CD4-positive, alpha-beta T cell (primary cell): ENCODE data around the gene CDR2. TPM values are rescaled to one million over a fixed set of nuclear protein-coding genes. Genes with fewer than 3 reads are reported as not detected.
"Not testable (repeated sequence)": the region's sequence is repeated elsewhere in the genome, so short reads cannot be mapped to it uniquely, and the experiment has no call there.

Source experiments
- ATAC-seq: fragments of 200-7000 bp; cut with Tn5 transposase; one replicate; pipeline ENCODE4 v1.10.0; 2022; ENCODE audit warnings: mild to moderate bottlenecking; ENCODE audit not compliant: poor library complexity
- CTCF ChIA-PET: fragments of 350-600 bp; sonication (Branson Sonifier 250); formaldehyde crosslinking; loops from one replicate; lab custom pipeline; 2021; ENCODE audit warnings: antibody characterized with exemption, inconsistent platforms; lab: Charles Lee
- POLR2A ChIA-PET: fragments of 350-600 bp; sonication (Branson Sonifier 250); formaldehyde crosslinking; loops from one replicate; lab custom pipeline; 2021; ENCODE audit warnings: antibody characterized with exemption, inconsistent platforms; lab: Charles Lee
- DNase-seq, 14 experiments: peaks; one replicate each; pipeline ENCODE4 v3.0.0-alpha.2; 2013 to 2020; ENCODE audit warnings: mixed read lengths in 2 of 14
- H3K27ac ChIP-seq, 2 donors: one replicate each; pipeline versions ENCODE4 v1.5.1 to v1.7.0; 2013; ENCODE audit warnings: low read length in 2 of 2, low read depth in 1 of 2, mild to moderate bottlenecking in 1 of 2
- H3K27me3 ChIP-seq, 2 experiments: 1 replicate in 1 of 2; 2 replicates in 1 of 2; pipeline versions ENCODE4 v1.6.1 to v1.7.0; 2013; ENCODE audit warnings: low read length in 2 of 2, control low read depth in 1 of 2, mild to moderate bottlenecking in 1 of 2, moderate library complexity in 1 of 2; ENCODE audit not compliant: insufficient read depth in 2 of 2, control insufficient read depth in 1 of 2
- H3K36me3 ChIP-seq: one replicate; pipeline ENCODE4 v1.6.1; 2013; ENCODE audit warnings: low read length, control low read depth; ENCODE audit not compliant: insufficient read depth
- H3K4me1 ChIP-seq: one replicate; pipeline ENCODE4 v1.6.1; 2013; ENCODE audit warnings: low read length, control low read depth; ENCODE audit not compliant: insufficient read depth
- H3K4me3 ChIP-seq: one replicate; pipeline ENCODE4 v1.5.1; 2013; ENCODE audit warnings: mild to moderate bottlenecking, low read length, moderate library complexity
- H3K9me3 ChIP-seq, 2 experiments: 1 replicate in 1 of 2; 2 replicates in 1 of 2; pipeline versions ENCODE4 v1.6.1 to v1.7.0; 2013; ENCODE audit warnings: low read length in 2 of 2, mild to moderate bottlenecking in 2 of 2, control low read depth in 1 of 2, moderate library complexity in 1 of 2; ENCODE audit not compliant: control insufficient read depth in 1 of 2, insufficient read depth in 1 of 2
- H3K27ac Mint-ChIP-seq: one replicate; pipeline ENCODE4 v1.8.0; 2020; ENCODE audit warnings: mixed read lengths
- H3K27me3 Mint-ChIP-seq: one replicate; pipeline ENCODE4 v1.8.0; 2021; ENCODE audit warnings: mixed read lengths
- H3K36me3 Mint-ChIP-seq: one replicate; pipeline ENCODE4 v1.8.0; 2021; ENCODE audit warnings: low read depth, mixed read lengths
- H3K4me1 Mint-ChIP-seq: one replicate; pipeline ENCODE4 v1.8.0; 2021; ENCODE audit warnings: low read depth, mixed read lengths
- H3K4me3 Mint-ChIP-seq: one replicate; pipeline ENCODE4 v1.8.0; 2020; ENCODE audit warnings: mild to moderate bottlenecking, mixed read lengths
- H3K9me3 Mint-ChIP-seq: one replicate; pipeline ENCODE4 v1.8.0; 2020; ENCODE audit warnings: mixed read lengths
- CTCF ChIP-seq: fragments of 200-600 bp; IDR thresholded peaks from one replicate; pipeline ENCODE4 v1.8.0; 2022; ENCODE audit warnings: antibody characterized with exemption, mild to moderate bottlenecking
- intact Hi-C, 2 experiments: fragments of 100-400 bp; cut with DNase I in 1 of 2; cut with micrococcal nuclease in 1 of 2; formaldehyde crosslinking; loops; one replicate each; pipeline versions ENCODE4 v1.15.1 to v1.9.0; 2023 to 2025; cut with DNase I, micrococcal nuclease
- total RNA-seq, 174 experiments: library from RNA in 2 of 174; stranded (reverse) in 2 of 174; gene quantifications; one replicate each; pipeline ENCODE4 v1.2.3 and lab custom pipeline; 2021 to 2026

The CDR2 gene
- total RNA-seq, 2 experiments from 2014 or later: 104 to 113 TPM

DNA sequence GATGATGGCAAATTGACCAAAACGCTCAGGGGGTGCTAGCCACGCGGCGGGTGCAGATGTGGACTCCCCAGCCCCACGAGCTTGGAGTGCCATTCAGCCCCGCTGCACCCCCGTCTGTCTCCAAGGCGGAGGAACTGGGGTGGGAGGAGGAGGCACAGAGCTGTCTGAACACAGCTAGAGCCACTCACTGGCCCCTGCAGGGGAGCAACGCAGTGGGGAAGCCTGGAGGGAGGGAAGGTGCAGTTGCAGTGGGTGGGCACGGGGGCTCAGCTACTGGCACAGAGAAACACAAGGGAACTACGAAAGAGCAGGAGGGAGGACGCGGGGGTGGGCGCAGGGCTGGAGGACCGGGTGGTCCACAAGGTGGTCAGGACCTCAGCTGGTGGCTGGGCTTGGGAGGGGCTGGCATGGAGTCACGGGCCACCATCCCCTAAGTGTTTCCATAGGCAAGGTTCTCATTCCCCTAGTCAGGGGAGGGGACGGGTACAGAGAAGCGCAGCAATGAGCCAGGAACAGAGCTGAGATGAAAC lies 46.3 kb upstream of the CDR2 start:
- H3K27ac Mint-ChIP-seq: no peak overlapping the region
- DNase-seq (no peak), ATAC-seq (no peak)
- peaks cover 5% of the 10 kb centered on the region for H3K4me1 Mint-ChIP-seq
- POLR2A ChIA-PET: no interaction called here
- H3K27me3 Mint-ChIP-seq: no peaks in the 10 kb centered on the region
- peaks cover 58% of the 10 kb centered on the region for H3K36me3 Mint-ChIP-seq
- H3K9me3 ChIP-seq: no peaks in the 10 kb centered on the region
- no peaks in the 10 kb centered on the region for H3K27me3 ChIP-seq
- H3K4me3 Mint-ChIP-seq: no peak overlapping the region
- CTCF ChIA-PET: no interaction called here
- H3K36me3 ChIP-seq: peaks cover 9% of the 10 kb centered on the region
- TF ChIP-seq CTCF: no peak
- intact Hi-C loops: loop anchor here in 1 of 2 experiments (5.0 to 10.0 kb wide), 2 partner anchors 46 to 93 kb away; partner anchors contain the start of gene CDR2
- no peak overlapping the region for H3K27ac ChIP-seq
- H3K4me3 ChIP-seq: no peak overlapping the region
- no peaks in the 10 kb centered on the region for H3K4me1 ChIP-seq
- no peaks in the 10 kb centered on the region for H3K9me3 Mint-ChIP-seq

GRCh38 chr16:22419908-22420307 lies 45.5 kb upstream of the CDR2 start:
- ATAC-seq: no peak
- H3K27me3 Mint-ChIP-seq: no peaks in the 10 kb centered on the region
- Histone ChIP-seq H3K9me3 (no peaks in the 10 kb centered on the region), H3K27ac (no peak overlapping the region), H3K4me3 (no peak overlapping the region), H3K4me1 (no peaks in the 10 kb centered on the region), H3K27me3 (no peaks in the 10 kb centered on the region), H3K36me3 (peaks cover 7% of the 10 kb centered on the region)
- peaks cover 54% of the 10 kb centered on the region for H3K36me3 Mint-ChIP-seq
- POLR2A ChIA-PET: no interaction called here
- peaks cover 5% of the 10 kb centered on the region for H3K4me1 Mint-ChIP-seq
- H3K9me3 Mint-ChIP-seq: no peaks in the 10 kb centered on the region
- H3K27ac Mint-ChIP-seq: no peak overlapping the region
- no peak for DNase-seq
- no peak overlapping the region for H3K4me3 Mint-ChIP-seq
- TF ChIP-seq CTCF: no peak
- CTCF ChIA-PET: no interaction called here
- intact Hi-C loops: loop anchor here in 1 of 2 experiments (5.0 to 10.0 kb wide), 3 partner anchors 45 to 458 kb away; partner anchors contain the start of gene CDR2

GRCh38 chr16:22418826-22419225 lies 44.4 kb upstream of the CDR2 start:
- intact Hi-C loops: loop anchor here in 1 of 2 experiments (5.0 kb wide), 1 partner anchor 457 kb away; no protein-coding TSS in a partner anchor
- Histone ChIP-seq H3K36me3 (peaks cover 7% of the 10 kb centered on the region), H3K4me3 (no peak overlapping the region), H3K27me3 (no peaks in the 10 kb centered on the region), H3K9me3 (no peaks in the 10 kb centered on the region), H3K27ac (no peak overlapping the region), H3K4me1 (no peaks in the 10 kb centered on the region)
- no peaks in the 10 kb centered on the region for H3K27me3 Mint-ChIP-seq
- TF ChIP-seq CTCF: no peak
- no peaks in the 10 kb centered on the region for H3K9me3 Mint-ChIP-seq
- no peak overlapping the region for H3K27ac Mint-ChIP-seq
- no peak for DNase-seq
- no peak for ATAC-seq
- ChIA-PET POLR2A (no interaction called here), CTCF (interaction anchor here (0.7 kb wide), 1 partner anchor 1580 kb away, joined by 3 read pairs; no protein-coding TSS in a partner anchor)
- no peak overlapping the region for H3K4me3 Mint-ChIP-seq
- H3K36me3 Mint-ChIP-seq: peaks cover 44% of the 10 kb centered on the region
- peaks cover 2% of the 10 kb centered on the region for H3K4me1 Mint-ChIP-seq

- H3K27ac ChIP-seq, H3K36me3 ChIP-seq, CTCF ChIA-PET, DNase-seq, H3K9me3 Mint-ChIP-seq, H3K4me1 Mint-ChIP-seq, H3K27me3 Mint-ChIP-seq, POLR2A ChIA-PET, H3K4me3 Mint-ChIP-seq, ATAC-seq, H3K27ac Mint-ChIP-seq, H3K27me3 ChIP-seq, H3K4me3 ChIP-seq, H3K9me3 ChIP-seq, H3K4me1 ChIP-seq: not testable (repeated sequence)
- peaks cover 34% of the 10 kb centered on the region for H3K36me3 Mint-ChIP-seq
- intact Hi-C loops: loop anchor here in 1 of 2 experiments (5.0 kb wide), 1 partner anchor 455 kb away; no protein-coding TSS in a partner anchor
Measured at GRCh38 chr16:22417798-22418197, 43.4 kb upstream of the CDR2 start.
